Epithelial cell of esophagus (primary cell): Measurements from ENCODE around the gene KLHDC10.
A peak's percentile ranks its signal among the peaks of the same experiment; 100 is the strongest.
"Not testable (repeated sequence)": the region's sequence is repeated elsewhere in the genome, so short reads cannot be mapped to it uniquely, and the experiment has no call there.

Experiments used
- DNase-seq: peaks from one replicate; pipeline ENCODE4 v3.0.0; 2010; ENCODE audit warnings: low read depth
- H3K4me3 ChIP-seq: 2 replicates; pipeline ENCODE4 v1.5.1; 2011; ENCODE audit warnings: mild to moderate bottlenecking, low read length, control low read depth
- CTCF ChIP-seq: IDR thresholded peaks from 2 replicates; pipeline ENCODE4 v1.5.1; 2011; ENCODE audit warnings: low read depth, mild to moderate bottlenecking, low read length, control low read depth, inconsistent platforms; ENCODE audit not compliant: insufficient read depth; ENCODE audit errors: missing control alignments

The KLHDC10 gene

GRCh38 chr7:130065500-130066152, 4.7 kb upstream of the KLHDC10 start:
- TF ChIP-seq CTCF = no peak
- no peak for DNase-seq
- H3K4me3 ChIP-seq = no peak overlapping the region

GRCh38 chr7:130069179-130069977, 956 bp upstream of the KLHDC10 start:
- H3K4me3 ChIP-seq = peak overlapping the region; percentile 90
- no peak for DNase-seq
- TF ChIP-seq CTCF = no peak

DNA sequence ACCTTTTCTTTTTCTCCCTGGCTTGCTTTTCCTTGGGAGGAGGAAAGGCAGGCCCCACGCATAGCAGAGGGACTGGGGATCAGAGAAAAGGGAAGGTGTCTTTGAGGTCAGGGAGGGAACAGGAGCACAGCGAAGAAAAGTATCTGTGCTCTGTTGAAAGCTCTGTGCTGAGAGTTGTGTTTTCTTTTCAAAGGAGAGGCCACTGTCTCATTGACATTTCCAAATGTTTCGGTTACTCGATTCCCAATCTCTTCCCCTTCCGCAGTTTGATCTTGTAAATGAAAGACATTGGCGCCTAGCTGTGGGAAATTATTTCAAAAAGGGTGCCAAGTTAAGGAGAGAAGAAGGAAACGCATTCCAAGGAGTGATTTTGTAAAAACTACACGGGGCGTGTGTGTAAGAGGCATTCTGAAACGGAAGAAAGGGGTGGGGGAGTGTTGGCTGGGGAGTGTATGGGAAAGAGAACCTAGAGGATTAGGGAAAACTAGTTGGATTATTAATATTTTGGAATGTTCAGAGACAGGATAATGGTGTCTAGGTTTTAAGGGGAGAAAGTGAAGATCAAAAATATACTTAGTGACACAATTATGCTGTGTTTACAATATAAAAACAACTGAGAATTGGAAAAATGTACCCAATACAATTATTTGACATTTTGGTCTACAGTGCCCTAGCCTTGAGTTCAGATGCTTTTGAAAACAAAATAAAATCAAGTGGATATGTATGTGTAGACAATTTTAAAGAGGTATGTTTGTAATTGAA, 708 bp downstream of the KLHDC10 start:
- TF ChIP-seq CTCF = no peak
- peak overlapping the region; percentile 90 for H3K4me3 ChIP-seq
- DNase-seq = peak; percentile 40

DNA sequence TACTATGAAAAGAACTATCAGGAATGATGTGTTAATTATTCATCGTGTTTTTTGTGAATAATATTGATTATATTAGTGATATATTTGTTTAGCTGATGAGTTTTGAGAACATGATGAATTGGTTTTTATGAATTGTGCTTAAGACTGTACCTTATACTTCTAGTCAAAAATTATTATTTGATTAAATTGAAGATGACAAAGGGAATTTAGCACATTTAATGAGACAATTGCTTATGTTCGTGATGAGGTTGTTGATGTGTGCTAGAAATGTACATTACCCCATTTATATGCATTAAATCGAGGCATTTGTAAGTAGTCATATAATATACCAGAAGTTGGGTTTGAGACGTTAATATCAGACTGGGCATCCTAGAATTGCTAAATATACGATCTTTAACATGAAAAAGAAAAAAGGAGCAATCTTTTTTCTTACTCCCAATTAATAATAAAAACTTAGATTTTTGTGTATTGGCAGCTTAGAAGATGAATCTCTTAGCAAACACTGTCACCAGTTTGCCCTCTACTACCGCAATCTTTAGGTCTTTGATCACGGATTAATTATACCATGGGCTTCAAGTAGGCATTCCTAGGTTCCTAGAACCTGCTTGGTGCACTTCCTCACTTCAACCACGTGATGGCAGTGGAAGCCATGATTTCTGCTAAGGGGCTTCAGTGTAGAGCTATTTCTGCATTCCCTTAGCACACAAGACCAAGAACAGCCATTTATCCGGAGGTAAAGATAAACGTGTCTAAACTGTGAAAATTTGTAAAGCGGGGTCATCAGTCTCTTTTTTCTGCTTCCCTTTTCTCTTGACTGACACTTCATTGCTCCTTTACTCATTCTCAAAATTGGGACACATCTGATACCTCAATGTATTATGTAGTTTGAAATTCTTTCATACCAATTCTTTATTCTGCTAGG, 1.6 kb downstream of the KLHDC10 start:
- TF ChIP-seq CTCF = peak; percentile 99
- DNase-seq = peak; percentile 84
- H3K4me3 ChIP-seq = peak overlapping the region; percentile 90

DNA sequence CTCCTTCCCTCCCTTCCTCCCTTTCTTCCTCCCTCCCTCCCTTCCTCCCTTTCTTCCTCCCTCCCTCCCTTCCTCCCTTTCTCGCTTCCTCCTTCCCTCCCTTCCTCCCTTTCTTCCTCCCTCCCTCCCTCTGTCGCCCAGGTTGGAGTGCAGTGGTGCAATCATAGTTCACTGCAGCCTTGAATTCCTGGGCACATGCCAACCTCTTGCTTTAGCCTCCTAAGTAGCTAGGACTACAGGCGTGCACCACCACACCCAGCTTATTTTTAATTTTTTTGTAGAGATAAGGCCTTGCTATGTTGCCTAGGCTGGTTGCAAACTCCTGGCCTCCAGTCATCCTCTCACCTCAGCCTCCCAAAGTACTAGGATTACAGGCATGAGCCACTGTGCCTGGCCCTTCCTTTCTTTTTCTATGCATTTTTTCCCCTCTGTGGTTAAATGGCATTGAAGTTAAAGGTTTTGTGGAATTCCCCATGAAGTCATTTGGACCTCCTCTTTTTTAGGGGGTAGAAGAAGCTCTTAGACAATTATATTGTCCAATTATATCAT, 9.6 kb downstream of the KLHDC10 start:
- no peak for DNase-seq
- no peak overlapping the region for H3K4me3 ChIP-seq
- TF ChIP-seq CTCF = no peak

DNA sequence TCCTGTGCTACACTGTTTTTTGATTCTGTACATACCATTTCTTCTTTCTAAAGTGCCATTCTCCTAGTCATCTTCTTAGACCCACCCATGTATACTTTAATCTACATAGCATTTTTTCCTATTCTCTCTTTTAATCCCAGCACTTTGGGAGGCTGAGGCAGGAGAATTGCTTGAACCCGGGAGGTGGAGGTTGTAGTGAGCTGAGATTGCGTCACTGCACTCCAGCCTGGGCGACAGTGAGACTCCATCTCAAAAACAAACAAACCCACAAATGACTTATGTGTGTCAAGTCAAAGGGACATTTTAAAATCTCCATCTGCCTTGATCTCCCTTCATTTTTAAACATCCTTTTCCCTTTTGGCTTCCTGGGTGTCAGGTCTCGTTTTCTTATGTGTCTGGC, 13.2 kb downstream of the KLHDC10 start:
- DNase-seq, H3K4me3 ChIP-seq: not testable (repeated sequence)
